ENCODE results near the gene UNC45B.

The UNC45B gene

DNA sequence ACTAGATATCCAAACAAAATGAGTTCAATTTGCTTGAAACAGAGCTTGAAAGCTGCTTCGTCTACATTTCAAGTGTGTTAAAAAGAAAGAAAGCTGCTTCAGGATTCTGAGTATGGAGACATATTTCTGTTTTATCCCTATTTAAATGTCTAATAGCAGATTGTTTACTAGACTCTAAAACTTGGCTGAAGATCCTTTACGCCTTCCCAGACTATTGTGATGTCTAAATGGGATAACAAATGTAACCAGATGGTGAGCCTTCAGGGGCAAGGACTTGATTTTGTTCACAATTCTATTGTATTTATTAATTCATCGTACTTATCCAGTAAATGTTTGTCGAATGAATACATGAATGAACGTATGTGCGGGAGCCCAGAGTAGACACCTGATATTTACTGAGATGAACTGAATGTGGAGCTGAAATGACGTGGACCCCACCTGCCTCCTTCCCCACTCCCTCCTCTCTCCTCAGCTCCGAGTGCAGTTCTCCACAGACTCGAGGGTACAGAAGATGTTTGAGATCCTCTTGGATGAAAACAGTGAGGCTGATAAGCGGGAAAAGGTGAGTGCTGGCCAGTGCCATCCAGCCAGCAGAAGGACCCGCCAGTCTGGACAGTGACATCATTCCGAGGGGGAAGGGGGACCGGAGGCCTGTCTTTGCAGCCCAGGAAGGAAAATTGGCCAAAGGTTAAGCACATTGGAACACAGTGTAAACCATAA is 5.0 kb downstream of the UNC45B start:
- DNase-seq (ENCODE audit: low read depth), result no peak
- H3K4me3 ChIP-seq (ENCODE audit: low read depth, low read length), result no peak overlapping the region
- TF ChIP-seq, protein P1, sequence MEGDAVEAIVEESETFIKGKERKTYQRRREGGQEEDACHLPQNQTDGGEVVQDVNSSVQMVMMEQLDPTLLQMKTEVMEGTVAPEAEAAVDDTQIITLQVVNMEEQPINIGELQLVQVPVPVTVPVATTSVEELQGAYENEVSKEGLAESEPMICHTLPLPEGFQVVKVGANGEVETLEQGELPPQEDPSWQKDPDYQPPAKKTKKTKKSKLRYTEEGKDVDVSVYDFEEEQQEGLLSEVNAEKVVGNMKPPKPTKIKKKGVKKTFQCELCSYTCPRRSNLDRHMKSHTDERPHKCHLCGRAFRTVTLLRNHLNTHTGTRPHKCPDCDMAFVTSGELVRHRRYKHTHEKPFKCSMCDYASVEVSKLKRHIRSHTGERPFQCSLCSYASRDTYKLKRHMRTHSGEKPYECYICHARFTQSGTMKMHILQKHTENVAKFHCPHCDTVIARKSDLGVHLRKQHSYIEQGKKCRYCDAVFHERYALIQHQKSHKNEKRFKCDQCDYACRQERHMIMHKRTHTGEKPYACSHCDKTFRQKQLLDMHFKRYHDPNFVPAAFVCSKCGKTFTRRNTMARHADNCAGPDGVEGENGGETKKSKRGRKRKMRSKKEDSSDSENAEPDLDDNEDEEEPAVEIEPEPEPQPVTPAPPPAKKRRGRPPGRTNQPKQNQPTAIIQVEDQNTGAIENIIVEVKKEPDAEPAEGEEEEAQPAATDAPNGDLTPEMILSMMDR (IDR thresholded peaks at IDR 0.05; ENCODE audit: low read depth, low read length, missing control alignments), result no peak

DNA sequence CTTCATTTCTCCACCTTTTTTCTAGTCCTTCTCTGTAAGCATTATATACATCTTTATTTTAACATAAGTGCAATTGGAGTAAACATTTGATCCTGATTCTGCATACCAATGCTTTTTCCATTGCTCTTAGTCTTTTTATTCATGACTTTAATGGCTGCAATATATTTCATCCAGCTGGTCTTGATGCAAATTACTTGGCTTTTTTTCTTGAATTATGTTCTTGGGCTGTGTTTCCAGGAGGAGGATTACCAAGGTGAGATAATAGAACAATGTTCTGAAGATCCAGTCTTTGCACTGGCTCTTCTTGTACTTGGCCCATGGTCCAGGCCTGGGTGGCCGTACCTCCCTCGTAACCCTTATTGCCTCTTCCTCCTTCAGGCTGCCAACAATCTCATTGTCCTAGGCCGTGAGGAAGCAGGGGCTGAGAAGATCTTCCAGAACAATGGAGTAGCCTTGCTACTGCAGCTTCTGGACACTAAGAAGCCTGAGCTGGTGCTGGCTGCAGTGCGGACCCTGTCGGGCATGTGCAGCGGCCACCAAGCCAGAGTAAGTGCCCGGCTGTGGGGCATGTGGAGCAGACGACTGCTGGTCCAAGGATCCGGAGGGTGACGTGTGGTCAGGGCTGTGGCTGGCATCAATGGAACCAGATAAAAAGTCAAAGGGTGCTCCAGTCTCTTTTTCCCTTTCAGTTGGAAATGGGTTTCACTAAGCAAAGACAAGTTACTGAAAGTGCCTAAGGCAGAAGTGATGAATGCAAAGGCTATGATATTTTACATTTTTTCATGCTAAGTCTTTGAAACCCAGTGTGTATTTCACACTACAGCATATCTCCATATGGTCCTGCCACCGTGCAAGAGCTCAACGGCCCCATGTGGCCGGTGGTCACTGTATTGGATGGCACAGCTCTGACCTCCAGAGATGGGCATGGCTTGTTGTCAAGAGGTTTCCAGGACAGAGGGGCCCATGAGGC is 6.9 kb downstream of the UNC45B start:
- TF ChIP-seq, protein P1 (IDR thresholded peaks at IDR 0.05; ENCODE audit: low read depth, low read length, missing control alignments), result no peak
- no peak overlapping the region for H3K4me3 ChIP-seq (ENCODE audit: low read depth, low read length)
- DNase-seq (ENCODE audit: low read depth), result no peak

DNA sequence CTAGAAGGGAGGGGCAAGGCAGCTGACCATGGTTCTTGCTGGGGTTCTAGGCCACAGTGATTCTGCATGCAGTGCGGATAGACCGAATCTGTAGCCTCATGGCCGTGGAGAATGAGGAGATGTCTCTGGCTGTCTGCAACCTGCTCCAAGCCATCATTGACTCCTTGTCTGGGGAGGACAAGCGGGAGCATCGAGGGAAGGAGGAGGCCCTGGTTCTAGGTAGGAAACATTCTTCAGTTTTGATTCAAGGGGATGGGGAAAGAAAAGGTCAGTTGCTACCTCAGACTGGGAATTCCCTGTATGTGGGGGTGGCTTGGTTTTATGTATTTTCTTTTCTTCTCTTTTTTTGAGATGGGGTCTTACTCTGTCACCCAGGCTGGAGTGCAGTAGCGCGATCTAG is 7.6 kb downstream of the UNC45B start:
- no peak overlapping the region for H3K4me3 ChIP-seq (ENCODE audit: low read depth, low read length)
- TF ChIP-seq, protein P1 (IDR thresholded peaks at IDR 0.05; ENCODE audit: low read depth, low read length, missing control alignments), result no peak
- no peak for DNase-seq (ENCODE audit: low read depth)

DNA sequence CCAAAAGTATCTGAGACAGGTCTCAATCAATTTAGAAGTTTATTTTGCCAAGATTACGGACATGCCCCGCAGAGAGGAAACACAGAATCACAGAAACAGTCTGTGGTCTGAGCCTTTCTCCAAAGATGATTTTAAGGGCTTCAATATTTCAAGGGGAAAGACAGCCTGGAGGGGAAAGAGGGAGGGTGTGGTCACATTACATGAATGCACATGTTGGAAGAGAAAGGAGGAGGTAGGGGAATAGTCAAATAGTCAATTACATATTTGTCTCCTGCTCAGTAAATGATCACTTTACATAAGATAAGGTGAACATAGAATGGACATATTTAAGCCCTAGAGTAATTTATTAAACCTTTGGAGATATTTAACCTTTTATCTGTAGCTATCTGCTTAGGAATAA is 12.3 kb downstream of the UNC45B start:
- TF ChIP-seq, protein P1 (IDR thresholded peaks at IDR 0.05; ENCODE audit: low read depth, low read length, missing control alignments), result no peak
- no peak overlapping the region for H3K4me3 ChIP-seq (ENCODE audit: low read depth, low read length)
- no peak for DNase-seq (ENCODE audit: low read depth)

DNA sequence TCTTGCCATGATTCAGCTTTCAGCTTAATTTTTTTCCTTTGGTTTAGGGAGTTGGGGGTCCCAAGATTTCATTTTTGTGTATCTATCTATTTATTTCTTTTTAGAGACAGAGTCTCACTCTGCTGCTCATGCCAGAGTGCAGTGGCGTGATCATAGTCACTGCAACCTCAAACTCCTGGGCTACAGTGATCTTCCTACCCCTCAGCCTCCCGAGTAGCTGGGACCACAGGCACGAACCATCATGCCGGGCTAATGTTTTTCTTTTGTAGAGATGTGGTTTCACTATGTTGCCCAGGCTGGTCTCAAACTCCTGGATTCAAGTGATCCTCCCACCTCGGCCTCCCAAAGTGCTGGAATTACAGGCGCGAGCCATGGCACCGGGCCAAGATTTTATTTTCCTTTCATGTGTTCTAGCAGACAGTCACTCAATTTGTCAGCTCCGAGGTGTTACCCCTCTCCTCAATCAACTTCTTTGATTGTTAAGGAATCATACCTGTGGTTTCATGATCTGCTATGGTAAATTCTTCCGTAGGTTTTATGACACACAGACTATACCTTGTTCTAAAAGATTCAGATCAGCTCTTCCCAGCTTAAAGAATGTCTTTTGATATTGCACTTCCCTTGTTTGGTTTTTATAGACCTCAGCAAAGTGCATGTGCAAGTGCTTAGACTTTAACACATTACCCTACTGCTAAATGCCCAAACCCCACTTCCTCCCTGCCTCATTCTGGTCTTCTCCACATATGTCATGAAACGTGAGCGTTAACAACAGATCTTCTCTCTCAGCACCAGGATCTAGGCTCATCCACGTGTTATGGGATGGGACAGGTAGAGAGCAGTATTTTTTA is 13.0 kb downstream of the UNC45B start:
- no peak overlapping the region for H3K4me3 ChIP-seq (ENCODE audit: low read depth, low read length)
- TF ChIP-seq, protein P1 (IDR thresholded peaks at IDR 0.05; ENCODE audit: low read depth, low read length, missing control alignments), result no peak
- DNase-seq (ENCODE audit: low read depth), result no peak

DNA sequence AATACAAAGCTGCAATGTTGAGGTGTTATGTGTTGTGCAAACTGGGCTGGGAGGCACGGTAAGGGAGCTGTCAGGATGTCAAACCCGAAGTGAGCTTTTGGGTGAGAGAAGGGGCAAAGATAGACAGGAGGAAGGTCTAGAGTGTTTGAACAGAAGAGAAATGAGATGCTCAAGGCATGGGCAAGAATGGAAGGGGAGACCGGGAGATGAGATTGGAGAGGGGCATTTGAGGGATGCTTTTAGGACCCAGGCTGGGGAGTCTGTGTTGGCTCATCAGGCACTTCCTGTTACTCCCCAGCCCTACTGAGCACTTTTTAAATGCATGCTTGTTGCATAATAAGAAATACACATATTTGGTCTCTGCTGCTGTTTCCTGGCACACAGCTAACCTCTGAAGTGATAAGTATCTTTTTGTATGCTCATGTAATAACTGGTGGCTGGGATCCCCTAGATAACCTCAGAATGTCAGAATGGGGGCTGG is 13.7 kb downstream of the UNC45B start:
- H3K4me3 ChIP-seq (ENCODE audit: low read depth, low read length), result no peak overlapping the region
- TF ChIP-seq, protein P1 (IDR thresholded peaks at IDR 0.05; ENCODE audit: low read depth, low read length, missing control alignments), result no peak
- no peak for DNase-seq (ENCODE audit: low read depth)

All from GM12864 (cell line).